Measurements from ENCODE around the gene SLCO2A1. TPM values are rescaled to one million over a fixed set of nuclear protein-coding genes. Genes with fewer than 3 reads are reported as not detected.

Gene SLCO2A1
- total and polyA plus RNA-seq, 2 donors (not counting 1 experiment from before 2014, with no cell fraction given): not detected

DNA sequence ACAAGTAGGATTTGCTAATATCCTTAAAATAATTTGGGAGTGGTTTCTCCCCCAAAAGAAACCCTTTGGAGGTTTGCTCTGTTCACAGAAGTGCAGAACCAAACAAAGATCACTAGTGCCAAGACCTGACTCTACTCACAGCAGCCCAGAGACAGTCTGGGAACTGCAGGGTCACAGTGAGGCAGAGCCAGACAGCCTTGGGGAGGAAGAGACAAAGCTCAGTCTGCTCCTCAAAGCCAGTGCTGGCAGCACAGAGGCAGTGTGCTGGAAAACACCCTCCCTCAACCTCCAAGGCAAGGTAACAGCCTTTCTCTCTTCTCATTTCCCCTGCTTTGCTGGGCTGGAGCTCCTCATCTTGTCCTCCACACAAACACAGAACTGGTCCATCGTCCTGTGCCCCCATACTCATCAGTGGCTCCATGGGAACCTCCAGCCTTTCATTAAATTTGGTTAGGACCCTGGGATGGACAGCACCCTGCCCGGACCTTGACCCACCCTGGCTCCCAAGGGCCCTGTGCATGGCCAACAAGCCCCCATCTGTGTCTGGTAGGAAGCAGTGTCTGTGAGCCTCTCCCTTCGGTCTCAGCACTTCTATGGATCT lies 146.6 kb downstream of the SLCO2A1 start:
- Histone ChIP-seq H3K79me2 (ENCODE audit: control insufficient read depth, insufficient read depth, low read length) (no peaks in the 10 kb centered on the region), H3K27ac (ENCODE audit: low read length in 2 of 2) (no peak overlapping the region), H3K4me1 (ENCODE audit: control insufficient read depth in 2 of 2, insufficient read depth in 2 of 2, low read length in 2 of 2) (no peaks in the 10 kb centered on the region), H3K36me3 (replicated peaks in 1 of 2; ENCODE audit: control extremely low read depth in 1 of 2, control insufficient read depth in 1 of 2, extremely low read depth in 1 of 2, insufficient read depth in 2 of 2, low read length in 1 of 2) (no peaks in the 10 kb centered on the region), H3K4me2 (replicated peaks; ENCODE audit: low read depth, low read length, poor library complexity, severe bottlenecking) (no peak overlapping the region), H4K20me1 (ENCODE audit: control insufficient read depth, insufficient read depth, low read length, poor library complexity, severe bottlenecking) (no peaks in the 10 kb centered on the region), H3K9ac (ENCODE audit: low read length) (no peak overlapping the region), H3K4me3 (ENCODE audit: control extremely low read depth in 1 of 5, extremely low read depth in 1 of 5, insufficient read depth in 1 of 5, low read depth in 2 of 5, low read length in 4 of 5) (no peak overlapping the region), H3K9me3 (ENCODE audit: control extremely low read depth in 1 of 3, control insufficient read depth in 2 of 3, insufficient read depth in 1 of 3, low read length in 2 of 3) (peaks cover 1 to 22% (median 7%) of the 10 kb centered on the region in 3 donors), H2AFZ (ENCODE audit: insufficient read depth, low read depth, low read length, poor library complexity, severe bottlenecking) (no peak overlapping the region), H3K27me3 (replicated peaks in 1 of 4; ENCODE audit: control extremely low read depth in 1 of 4, control insufficient read depth in 3 of 4, insufficient read depth in 4 of 4, low read length in 3 of 4) (no peaks in the 10 kb centered on the region)
- H3K9me3 Mint-ChIP-seq (ENCODE audit: insufficient read depth): peaks cover 9% of the 10 kb centered on the region
- no peak for TF ChIP-seq EZH2 (IDR thresholded peaks at IDR 0.05; ENCODE audit: borderline replicate concordance, insufficient read depth, low read depth, low read length, poor library complexity, severe bottlenecking)
- H3K4me1 Mint-ChIP-seq: no peaks in the 10 kb centered on the region
- DNase-seq: no peak
- H3K4me3 Mint-ChIP-seq: no peak overlapping the region
- H3K27me3 Mint-ChIP-seq: peaks cover 21% of the 10 kb centered on the region
- no peak for ATAC-seq (ENCODE audit: low read depth)
- ChIA-PET POLR2A (no interaction called here), CTCF (no interaction called here)
- WGBS (ENCODE audit: insufficient coverage): 69% methylated on average over 2 of the region's 3 CpGs
- no peak overlapping the region for H3K27ac Mint-ChIP-seq
- intact Hi-C loops (cut with micrococcal nuclease): no loop called here

DNA sequence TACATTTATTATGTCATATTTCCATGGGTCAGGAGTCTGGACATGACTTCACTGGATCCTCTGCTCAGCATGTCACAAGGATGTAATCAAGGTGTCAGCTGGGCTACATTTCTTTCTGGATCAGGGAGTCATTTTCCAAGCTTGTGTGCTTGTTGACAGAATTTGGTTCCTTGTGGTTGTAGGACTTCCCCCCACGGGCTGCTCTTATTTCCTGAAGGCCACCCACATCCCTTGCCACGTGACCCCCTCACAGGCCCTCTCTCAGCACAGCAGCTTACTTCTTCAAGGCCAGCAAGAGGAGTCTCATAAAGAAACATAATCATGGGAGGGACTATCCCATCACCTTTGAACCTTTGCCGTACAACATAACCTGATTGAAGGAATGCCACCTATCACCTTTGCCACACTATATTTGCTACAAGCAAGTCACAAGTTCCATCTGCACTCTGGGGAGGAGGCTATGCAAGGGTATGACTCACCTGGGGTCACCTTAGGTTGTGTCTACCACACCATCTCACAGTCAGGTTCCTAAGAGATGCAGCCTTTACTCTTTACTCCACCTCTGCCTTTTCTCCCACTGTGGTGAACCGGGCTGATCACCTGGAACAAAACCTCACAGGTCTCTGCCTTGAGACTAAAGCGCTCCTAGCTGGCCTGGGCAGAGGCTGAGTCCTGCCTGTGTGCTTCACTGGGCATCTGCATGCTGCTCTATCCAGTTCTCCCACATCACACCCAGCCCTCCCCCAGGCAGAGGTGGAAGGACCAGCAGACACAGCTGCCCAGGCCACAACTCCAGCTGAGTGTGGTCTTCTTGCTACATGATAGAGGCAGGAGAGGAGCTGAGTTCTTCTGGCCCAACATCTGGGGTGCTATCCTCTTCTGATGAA lies 147.5 kb downstream of the SLCO2A1 start:
- peaks cover 9% of the 10 kb centered on the region for H3K9me3 Mint-ChIP-seq (ENCODE audit: insufficient read depth)
- H3K9me3 ChIP-seq (ENCODE audit: control extremely low read depth in 1 of 3, control insufficient read depth in 2 of 3, insufficient read depth in 1 of 3, low read length in 2 of 3): peaks cover 1 to 22% (median 7%) of the 10 kb centered on the region in 3 donors
- H3K27me3 ChIP-seq (replicated peaks in 1 of 4; ENCODE audit: control extremely low read depth in 1 of 4, control insufficient read depth in 3 of 4, insufficient read depth in 4 of 4, low read length in 3 of 4): no peaks in the 10 kb centered on the region
- no peak overlapping the region for H3K27ac Mint-ChIP-seq
- H3K4me3 ChIP-seq (ENCODE audit: control extremely low read depth in 1 of 5, extremely low read depth in 1 of 5, insufficient read depth in 1 of 5, low read depth in 2 of 5, low read length in 4 of 5): no peak overlapping the region
- intact Hi-C loops (cut with micrococcal nuclease): no loop called here
- H3K4me2 ChIP-seq (replicated peaks; ENCODE audit: low read depth, low read length, poor library complexity, severe bottlenecking): no peak overlapping the region
- no peak overlapping the region for H3K4me3 Mint-ChIP-seq
- H3K4me1 ChIP-seq (ENCODE audit: control insufficient read depth in 2 of 2, insufficient read depth in 2 of 2, low read length in 2 of 2): no peaks in the 10 kb centered on the region
- no peaks in the 10 kb centered on the region for H3K79me2 ChIP-seq (ENCODE audit: control insufficient read depth, insufficient read depth, low read length)
- CTCF ChIA-PET: no interaction called here
- no peaks in the 10 kb centered on the region for H3K4me1 Mint-ChIP-seq
- no peak overlapping the region for H2AFZ ChIP-seq (ENCODE audit: insufficient read depth, low read depth, low read length, poor library complexity, severe bottlenecking)
- no peak for DNase-seq
- 0% methylated on average over 1 of the region's 5 CpGs for WGBS (ENCODE audit: insufficient coverage)
- H3K27me3 Mint-ChIP-seq: peaks cover 21% of the 10 kb centered on the region
- POLR2A ChIA-PET: no interaction called here
- H4K20me1 ChIP-seq (ENCODE audit: control insufficient read depth, insufficient read depth, low read length, poor library complexity, severe bottlenecking): no peaks in the 10 kb centered on the region
- TF ChIP-seq, protein P1, sequence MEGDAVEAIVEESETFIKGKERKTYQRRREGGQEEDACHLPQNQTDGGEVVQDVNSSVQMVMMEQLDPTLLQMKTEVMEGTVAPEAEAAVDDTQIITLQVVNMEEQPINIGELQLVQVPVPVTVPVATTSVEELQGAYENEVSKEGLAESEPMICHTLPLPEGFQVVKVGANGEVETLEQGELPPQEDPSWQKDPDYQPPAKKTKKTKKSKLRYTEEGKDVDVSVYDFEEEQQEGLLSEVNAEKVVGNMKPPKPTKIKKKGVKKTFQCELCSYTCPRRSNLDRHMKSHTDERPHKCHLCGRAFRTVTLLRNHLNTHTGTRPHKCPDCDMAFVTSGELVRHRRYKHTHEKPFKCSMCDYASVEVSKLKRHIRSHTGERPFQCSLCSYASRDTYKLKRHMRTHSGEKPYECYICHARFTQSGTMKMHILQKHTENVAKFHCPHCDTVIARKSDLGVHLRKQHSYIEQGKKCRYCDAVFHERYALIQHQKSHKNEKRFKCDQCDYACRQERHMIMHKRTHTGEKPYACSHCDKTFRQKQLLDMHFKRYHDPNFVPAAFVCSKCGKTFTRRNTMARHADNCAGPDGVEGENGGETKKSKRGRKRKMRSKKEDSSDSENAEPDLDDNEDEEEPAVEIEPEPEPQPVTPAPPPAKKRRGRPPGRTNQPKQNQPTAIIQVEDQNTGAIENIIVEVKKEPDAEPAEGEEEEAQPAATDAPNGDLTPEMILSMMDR (IDR thresholded peaks at IDR 0.05): no peak
- TF ChIP-seq EZH2 (IDR thresholded peaks at IDR 0.05; ENCODE audit: borderline replicate concordance, insufficient read depth, low read depth, low read length, poor library complexity, severe bottlenecking): no peak
- no peak overlapping the region for H3K27ac ChIP-seq (ENCODE audit: low read length in 2 of 2)
- no peak overlapping the region for H3K9ac ChIP-seq (ENCODE audit: low read length)
- ATAC-seq (ENCODE audit: low read depth): no peak
- no peaks in the 10 kb centered on the region for H3K36me3 ChIP-seq (replicated peaks in 1 of 2; ENCODE audit: control extremely low read depth in 1 of 2, control insufficient read depth in 1 of 2, extremely low read depth in 1 of 2, insufficient read depth in 2 of 2, low read length in 1 of 2)
